ENCODE data around the gene RAB3C.
"Not testable (repeated sequence)": the region's sequence is repeated elsewhere in the genome, so short reads cannot be mapped to it uniquely, and the experiment has no call there.

RAB3C gene

GRCh38 chr5:58545912-58546311 lies 37.0 kb upstream of the RAB3C start:
- no peaks in the 10 kb centered on the region for H3K36me3 ChIP-seq
- H3K27me3 ChIP-seq: no peaks in the 10 kb centered on the region
- no peak for TF ChIP-seq CTCF (IDR thresholded peaks at IDR 0.05; ENCODE audit: low read depth, low read length)
- no peak for DNase-seq
- peaks cover 10% of the 10 kb centered on the region for H3K4me1 ChIP-seq
- H3K4me3 ChIP-seq (ENCODE audit: low read depth, low read length): no peak overlapping the region
- no peaks in the 10 kb centered on the region for H3K9me3 ChIP-seq

- Histone ChIP-seq H3K27me3 (no peaks in the 10 kb centered on the region), H3K4me3 (ENCODE audit: low read depth, low read length) (no peak overlapping the region), H3K36me3 (no peaks in the 10 kb centered on the region), H3K4me1 (peaks cover 10% of the 10 kb centered on the region), H3K9me3 (no peaks in the 10 kb centered on the region)
- TF ChIP-seq CTCF (IDR thresholded peaks at IDR 0.05; ENCODE audit: low read depth, low read length): peak; percentile 40
- peak; percentile 43 for DNase-seq
Measured at GRCh38 chr5:58548068-58548467, 34.8 kb upstream of the RAB3C start.

DNA sequence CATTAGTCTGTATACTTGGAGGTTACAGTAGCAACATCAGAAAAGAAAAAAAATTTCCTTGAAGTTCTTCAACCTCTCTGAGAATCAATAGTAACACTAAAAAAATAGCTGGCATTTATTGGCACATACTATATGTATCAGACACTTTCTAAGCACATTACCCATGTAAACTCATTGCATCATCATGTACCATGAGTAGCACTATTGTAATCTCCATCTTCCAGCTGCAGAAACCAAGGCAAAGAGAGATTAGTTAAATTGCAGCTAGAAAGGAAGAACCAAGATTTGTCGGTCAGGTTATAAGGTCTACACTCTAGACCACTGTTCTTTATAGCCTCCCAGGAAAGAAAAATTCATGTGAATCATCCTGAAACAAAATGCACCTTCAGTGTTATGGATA lies 31.4 kb upstream of the RAB3C start:
- Histone ChIP-seq H3K9me3 (no peaks in the 10 kb centered on the region), H3K27me3 (no peaks in the 10 kb centered on the region), H3K4me1 (peaks cover 10% of the 10 kb centered on the region), H3K36me3 (no peaks in the 10 kb centered on the region), H3K4me3 (ENCODE audit: low read depth, low read length) (no peak overlapping the region)
- TF ChIP-seq CTCF (IDR thresholded peaks at IDR 0.05; ENCODE audit: low read depth, low read length): no peak
- DNase-seq: no peak

DNA sequence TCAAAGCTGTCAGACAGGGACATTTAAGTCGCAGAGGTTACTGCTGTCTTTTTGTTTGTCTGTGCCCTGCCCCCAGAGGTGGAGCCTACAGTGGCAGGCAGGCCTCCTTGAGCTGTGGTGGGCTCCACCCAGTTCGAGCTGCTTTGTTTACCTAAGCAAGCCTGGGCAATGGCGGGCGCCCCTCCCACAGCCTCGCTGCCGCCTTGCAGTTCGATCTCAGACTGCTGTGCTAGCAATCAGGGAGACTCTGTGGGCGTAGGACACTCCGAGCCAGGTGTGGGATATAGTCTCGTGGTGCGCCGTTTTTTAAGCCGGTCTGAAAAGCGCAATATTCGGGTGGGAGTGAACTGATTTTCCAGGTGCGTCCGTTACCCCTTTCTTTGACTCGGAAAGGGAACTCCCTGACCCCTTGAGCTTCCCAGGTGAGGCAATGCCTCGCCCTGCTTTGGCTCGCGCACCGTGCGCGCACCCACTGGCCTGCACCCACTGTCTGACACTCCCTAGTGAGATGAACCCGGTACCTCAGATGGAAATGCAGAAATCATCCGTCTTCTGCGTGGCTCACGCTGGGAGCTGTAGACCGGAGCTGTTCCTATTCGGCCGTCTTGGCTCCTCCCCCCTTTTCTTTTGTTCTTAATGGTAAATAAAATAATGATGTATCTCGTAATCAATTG lies 25.1 kb upstream of the RAB3C start:
- not testable (repeated sequence) for H3K27me3 ChIP-seq; H3K4me1 ChIP-seq; H3K9me3 ChIP-seq; H3K4me3 ChIP-seq (ENCODE audit: low read depth, low read length); H3K36me3 ChIP-seq; DNase-seq

DNA sequence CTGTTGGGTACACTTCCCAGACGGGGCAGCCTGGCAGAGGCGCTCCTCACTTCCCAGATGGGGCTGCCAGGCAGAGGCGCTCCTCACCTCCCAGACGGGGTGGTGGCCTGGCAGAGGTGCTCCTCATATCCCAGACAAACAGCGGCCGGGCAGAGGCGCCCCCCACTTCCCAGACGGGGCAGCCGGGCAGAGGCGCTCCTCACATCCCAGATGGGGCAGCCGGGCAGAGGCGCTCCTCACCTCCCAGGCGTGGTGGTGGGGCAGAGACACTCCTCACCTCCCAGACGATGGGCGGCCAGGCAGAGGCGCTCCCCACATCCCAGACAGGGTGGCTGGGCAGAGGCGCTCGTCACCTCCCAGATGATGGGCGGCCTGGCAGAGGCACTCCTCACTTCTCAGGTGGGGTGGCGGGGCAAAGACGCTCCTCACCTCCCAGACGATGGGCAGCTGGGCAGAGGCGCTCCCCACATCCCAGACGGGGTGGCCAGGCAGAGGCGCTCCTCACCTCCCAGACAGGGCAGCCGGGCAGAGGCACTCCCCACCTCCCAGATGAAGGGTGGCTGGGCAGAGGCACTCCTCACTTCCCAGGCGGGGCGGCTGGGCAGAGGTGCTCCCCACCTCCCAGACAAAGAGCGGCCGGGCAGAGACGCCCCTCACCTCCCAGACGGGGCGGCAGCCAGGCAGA lies 19.7 kb upstream of the RAB3C start:
- H3K4me1 ChIP-seq, H3K9me3 ChIP-seq: not testable (repeated sequence)

DNA sequence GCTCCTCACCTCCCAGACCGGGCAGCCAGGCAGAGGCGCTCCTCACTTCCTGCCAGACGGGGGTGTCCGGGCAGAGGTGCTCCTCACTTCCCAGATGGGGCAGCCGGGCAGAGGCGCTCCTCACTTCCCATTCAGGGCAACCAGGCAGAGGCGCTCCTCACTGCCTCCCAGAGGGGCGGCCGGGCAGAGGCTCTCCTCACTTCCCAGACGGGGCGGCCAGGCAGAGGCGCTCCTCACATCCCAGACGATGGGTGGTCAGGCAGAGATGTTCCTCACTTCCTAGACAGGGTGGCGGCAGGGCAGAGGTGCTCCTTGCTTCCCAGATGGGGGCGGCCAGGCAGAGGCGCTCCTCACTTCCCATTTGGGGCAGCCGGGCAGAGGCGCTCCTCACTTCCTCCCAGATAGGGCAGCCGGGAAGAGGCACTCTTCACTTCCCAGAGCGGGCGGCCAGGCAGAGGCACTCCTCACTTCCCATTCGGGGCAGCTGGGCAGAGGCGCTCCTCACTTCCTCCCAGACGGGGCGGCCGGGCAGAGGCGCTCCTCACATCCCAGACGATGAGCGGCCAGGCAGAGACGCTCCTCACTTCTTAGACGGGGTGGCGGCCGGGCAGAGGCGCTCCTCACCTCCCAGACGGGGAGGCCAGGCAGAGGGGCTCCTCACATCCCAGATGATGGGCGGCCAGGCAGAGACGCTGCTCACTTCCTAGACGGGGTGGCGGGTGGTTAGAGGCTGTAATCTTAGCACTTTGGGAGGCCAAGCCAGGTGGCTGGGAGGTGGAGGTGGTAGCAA lies 18.6 kb upstream of the RAB3C start:
- H3K27me3 ChIP-seq; DNase-seq; H3K9me3 ChIP-seq; H3K36me3 ChIP-seq; H3K4me1 ChIP-seq; H3K4me3 ChIP-seq (ENCODE audit: low read depth, low read length): not testable (repeated sequence)

More for the DNA sequence above, 19.7 kb upstream of the RAB3C start:
- not testable (repeated sequence) for H3K4me3 ChIP-seq (ENCODE audit: low read depth, low read length); DNase-seq; H3K36me3 ChIP-seq; H3K27me3 ChIP-seq

- TF ChIP-seq CTCF (IDR thresholded peaks at IDR 0.05; ENCODE audit: low read depth, low read length): no peak
- H3K4me3 ChIP-seq (ENCODE audit: low read depth, low read length): no peak overlapping the region
Measured at GRCh38 chr5:58565033-58565432, 17.8 kb upstream of the RAB3C start.

More at GRCh38 chr5:58565033-58565432, 17.8 kb upstream of the RAB3C start:
- Histone ChIP-seq H3K4me1 (no peaks in the 10 kb centered on the region), H3K36me3 (no peaks in the 10 kb centered on the region), H3K9me3 (no peaks in the 10 kb centered on the region), H3K27me3 (no peaks in the 10 kb centered on the region)
- no peak for DNase-seq

Data from BE2C (cell line).